ENCODE results near the gene ILRUN. TPM values are rescaled to one million over a fixed set of nuclear protein-coding genes. Genes with fewer than 3 reads are reported as not detected.
"Not testable (repeated sequence)": the region's sequence is repeated elsewhere in the genome, so short reads cannot be mapped to it uniquely, and the experiment has no call there.

ILRUN gene
- total and polyA plus RNA-seq, 5 donors from 2014 or later, result 18.7 to 89.6 (median 23.4) TPM

GRCh38 chr6:34680313-34680712 lies 16.3 kb downstream of the ILRUN start:
- H3K4me1 ChIP-seq (ENCODE audit: control insufficient read depth, insufficient read depth, low read length, poor library complexity, severe bottlenecking), result peaks cover 25% of the 10 kb centered on the region
- H3K4me1 Mint-ChIP-seq, result peaks cover 22 to 67% (median 36%) of the 10 kb centered on the region in 4 donors
- not testable (repeated sequence) for H3K27me3 Mint-ChIP-seq; ATAC-seq (ENCODE audit: low read depth in 2 of 2); H3K27ac Mint-ChIP-seq; H3K36me3 ChIP-seq (ENCODE audit: control insufficient read depth, insufficient read depth, low read length); H3K4me3 ChIP-seq (ENCODE audit: low read depth, low read length); DNase-seq; H3K27me3 ChIP-seq (ENCODE audit: control insufficient read depth, insufficient read depth, low read length); H3K36me3 Mint-ChIP-seq; H3K9me3 Mint-ChIP-seq; H3K4me3 Mint-ChIP-seq; H3K9me3 ChIP-seq (ENCODE audit: control insufficient read depth in 2 of 2, low read length in 2 of 2)
- H3K27ac ChIP-seq (ENCODE audit: insufficient read depth, low read length, poor library complexity, severe bottlenecking), result peak overlapping the region; percentile 19

GRCh38 chr6:34679552-34680253 lies 16.9 kb downstream of the ILRUN start:
- Histone ChIP-seq H3K36me3 (ENCODE audit: control insufficient read depth, insufficient read depth, low read length) (no peaks in the 10 kb centered on the region), H3K9me3 (ENCODE audit: control insufficient read depth in 2 of 2, low read length in 2 of 2) (no peaks in the 10 kb centered on the region), H3K27ac (ENCODE audit: insufficient read depth, low read length, poor library complexity, severe bottlenecking) (peak overlapping the region; percentile 19), H3K4me3 (ENCODE audit: low read depth, low read length) (no peak overlapping the region), H3K4me1 (ENCODE audit: control insufficient read depth, insufficient read depth, low read length, poor library complexity, severe bottlenecking) (peaks cover 30% of the 10 kb centered on the region), H3K27me3 (ENCODE audit: control insufficient read depth, insufficient read depth, low read length) (no peaks in the 10 kb centered on the region)
- Mint-ChIP-seq H3K4me3 (no peak overlapping the region), H3K36me3 (peaks cover 4% of the 10 kb centered on the region), H3K9me3 (no peaks in the 10 kb centered on the region), H3K27me3 (no peaks in the 10 kb centered on the region), H3K4me1 (peaks cover 18 to 67% (median 36%) of the 10 kb centered on the region in 4 donors), H3K27ac (peak overlapping the region in 2 of 3 donors; percentile 53 to 65)
- no peak for DNase-seq
- ATAC-seq (ENCODE audit: low read depth in 2 of 2), result no peak

- DNase-seq (no peak), ATAC-seq (ENCODE audit: low read depth in 2 of 2) (no peak)
- Mint-ChIP-seq H3K9me3 (peaks cover 0 to 2% (median 0%) of the 10 kb centered on the region in 7 donors), H3K27ac (peak overlapping the region; percentile 56 to 96 (median 70)), H3K4me3 (peak overlapping the region in 2 of 4 donors; percentile 4 to 7), H3K4me1 (peaks cover 22 to 78% (median 52%) of the 10 kb centered on the region in 4 donors), H3K27me3 (no peaks in the 10 kb centered on the region), H3K36me3 (peaks cover 4% of the 10 kb centered on the region)
- Histone ChIP-seq H3K9me3 (ENCODE audit: control insufficient read depth in 2 of 2, low read length in 2 of 2) (no peaks in the 10 kb centered on the region), H3K4me3 (ENCODE audit: low read depth, low read length) (no peak overlapping the region), H3K4me1 (ENCODE audit: control insufficient read depth, insufficient read depth, low read length, poor library complexity, severe bottlenecking) (peaks cover 63% of the 10 kb centered on the region), H3K27me3 (ENCODE audit: control insufficient read depth, insufficient read depth, low read length) (no peaks in the 10 kb centered on the region), H3K27ac (ENCODE audit: insufficient read depth, low read length, poor library complexity, severe bottlenecking) (peak overlapping the region; percentile 51), H3K36me3 (ENCODE audit: control insufficient read depth, insufficient read depth, low read length) (no peaks in the 10 kb centered on the region)
These were observed 20.4 kb downstream of the ILRUN start for GRCh38 chr6:34676140-34676539.

- H3K27me3 ChIP-seq (ENCODE audit: control insufficient read depth, insufficient read depth, low read length); H3K9me3 Mint-ChIP-seq; H3K9me3 ChIP-seq (ENCODE audit: control insufficient read depth in 2 of 2, low read length in 2 of 2); H3K36me3 Mint-ChIP-seq; ATAC-seq (ENCODE audit: low read depth in 2 of 2); DNase-seq; H3K4me3 ChIP-seq (ENCODE audit: low read depth, low read length); H3K27me3 Mint-ChIP-seq; H3K36me3 ChIP-seq (ENCODE audit: control insufficient read depth, insufficient read depth, low read length): not testable (repeated sequence)
- Histone ChIP-seq H3K4me1 (ENCODE audit: control insufficient read depth, insufficient read depth, low read length, poor library complexity, severe bottlenecking) (peaks cover 67% of the 10 kb centered on the region), H3K27ac (ENCODE audit: insufficient read depth, low read length, poor library complexity, severe bottlenecking) (peak overlapping the region; percentile 91)
- H3K4me3 Mint-ChIP-seq, result peak overlapping the region in 3 of 4 donors; percentile 4 to 89 (median 83)
- H3K4me1 Mint-ChIP-seq, result peaks cover 22 to 83% (median 57%) of the 10 kb centered on the region in 4 donors
- H3K27ac Mint-ChIP-seq, result peak overlapping the region; percentile 96 to 98 (median 96)
These were observed 21.6 kb downstream of the ILRUN start for GRCh38 chr6:34674930-34675329.

- Histone ChIP-seq H3K36me3 (ENCODE audit: control insufficient read depth, insufficient read depth, low read length) (no peaks in the 10 kb centered on the region), H3K4me1 (ENCODE audit: control insufficient read depth, insufficient read depth, low read length, poor library complexity, severe bottlenecking) (peaks cover 63% of the 10 kb centered on the region), H3K4me3 (ENCODE audit: low read depth, low read length) (peak overlapping the region; percentile 61), H3K9me3 (ENCODE audit: control insufficient read depth in 2 of 2, low read length in 2 of 2) (no peaks in the 10 kb centered on the region), H3K27me3 (ENCODE audit: control insufficient read depth, insufficient read depth, low read length) (no peaks in the 10 kb centered on the region), H3K27ac (ENCODE audit: insufficient read depth, low read length, poor library complexity, severe bottlenecking) (peak overlapping the region; percentile 91)
- peaks cover 4% of the 10 kb centered on the region for H3K36me3 Mint-ChIP-seq
- peaks cover 0 to 2% (median 0%) of the 10 kb centered on the region in 7 donors for H3K9me3 Mint-ChIP-seq
- DNase-seq (no peak), ATAC-seq (ENCODE audit: low read depth in 2 of 2) (no peak)
- peaks cover 17 to 83% (median 56%) of the 10 kb centered on the region in 4 donors for H3K4me1 Mint-ChIP-seq
- no peaks in the 10 kb centered on the region for H3K27me3 Mint-ChIP-seq
- peak overlapping the region; percentile 39 to 90 (median 86) for H3K4me3 Mint-ChIP-seq
- H3K27ac Mint-ChIP-seq, result peak overlapping the region; percentile 96 to 98 (median 96)
These were observed 22.3 kb downstream of the ILRUN start for GRCh38 chr6:34674268-34674639.

- Mint-ChIP-seq H3K4me3 (peak overlapping the region; percentile 83 to 95 (median 90)), H3K36me3 (peaks cover 8% of the 10 kb centered on the region), H3K27me3 (no peaks in the 10 kb centered on the region), H3K4me1 (peaks cover 17 to 82% (median 58%) of the 10 kb centered on the region in 4 donors), H3K27ac (peak overlapping the region; percentile 96 to 98 (median 96)), H3K9me3 (peaks cover 0 to 2% (median 0%) of the 10 kb centered on the region in 7 donors)
- H3K36me3 ChIP-seq (ENCODE audit: control insufficient read depth, insufficient read depth, low read length), result no peaks in the 10 kb centered on the region
- ATAC-seq (ENCODE audit: low read depth in 2 of 2) (no peak), DNase-seq (peak in 1 of 3 donors; percentile 47)
- H3K27me3 ChIP-seq (ENCODE audit: control insufficient read depth, insufficient read depth, low read length), result no peaks in the 10 kb centered on the region
- H3K4me1 ChIP-seq (ENCODE audit: control insufficient read depth, insufficient read depth, low read length, poor library complexity, severe bottlenecking), result peaks cover 63% of the 10 kb centered on the region
- peak overlapping the region; percentile 85 for H3K4me3 ChIP-seq (ENCODE audit: low read depth, low read length)
- peak overlapping the region; percentile 91 for H3K27ac ChIP-seq (ENCODE audit: insufficient read depth, low read length, poor library complexity, severe bottlenecking)
- H3K9me3 ChIP-seq (ENCODE audit: control insufficient read depth in 2 of 2, low read length in 2 of 2), result no peaks in the 10 kb centered on the region
These were observed 23.5 kb downstream of the ILRUN start for GRCh38 chr6:34673064-34673463.

GRCh38 chr6:34672657-34673043 lies 23.9 kb downstream of the ILRUN start:
- H3K27me3 ChIP-seq (ENCODE audit: control insufficient read depth, insufficient read depth, low read length), result no peaks in the 10 kb centered on the region
- H3K4me1 ChIP-seq (ENCODE audit: control insufficient read depth, insufficient read depth, low read length, poor library complexity, severe bottlenecking), result peaks cover 64% of the 10 kb centered on the region
- H3K27ac ChIP-seq (ENCODE audit: insufficient read depth, low read length, poor library complexity, severe bottlenecking), result peak overlapping the region; percentile 91
- Mint-ChIP-seq H3K4me3 (peak overlapping the region; percentile 83 to 95 (median 90)), H3K9me3 (peaks cover 0 to 2% (median 0%) of the 10 kb centered on the region in 7 donors), H3K4me1 (peaks cover 20 to 85% (median 62%) of the 10 kb centered on the region in 4 donors), H3K36me3 (peaks cover 8% of the 10 kb centered on the region), H3K27ac (peak overlapping the region; percentile 96 to 98 (median 96)), H3K27me3 (no peaks in the 10 kb centered on the region)
- no peak for ATAC-seq (ENCODE audit: low read depth in 2 of 2)
- peak overlapping the region; percentile 85 for H3K4me3 ChIP-seq (ENCODE audit: low read depth, low read length)
- DNase-seq, result peak in 1 of 3 donors; percentile 16
- H3K9me3 ChIP-seq (ENCODE audit: control insufficient read depth in 2 of 2, low read length in 2 of 2), result no peaks in the 10 kb centered on the region
- H3K36me3 ChIP-seq (ENCODE audit: control insufficient read depth, insufficient read depth, low read length), result no peaks in the 10 kb centered on the region

Measured in CD4-positive, CD25-positive, alpha-beta regulatory T cell (primary cell).